Measurements from ENCODE around the gene SLC49A4.

The SLC49A4 gene

DNA sequence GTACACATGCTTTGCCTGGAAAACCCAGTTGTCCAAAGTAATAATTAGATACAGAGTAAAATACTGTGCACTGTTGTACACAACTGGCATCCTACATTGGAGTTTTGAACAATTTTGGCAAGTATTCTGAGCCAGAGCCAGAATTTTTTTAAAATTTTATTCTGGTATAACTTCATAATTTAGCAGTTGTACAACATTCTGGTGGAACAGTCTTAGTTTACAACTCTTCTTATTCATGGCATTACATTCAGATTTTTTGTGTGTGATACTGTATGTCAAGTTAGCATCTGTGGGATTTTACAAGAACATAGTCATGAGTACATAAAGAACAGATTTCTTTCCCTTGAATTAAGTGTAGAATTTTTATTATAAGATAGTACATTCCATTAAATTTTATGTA, 67.5 kb downstream of the SLC49A4 start:
- no peak for DNase-seq

DNA sequence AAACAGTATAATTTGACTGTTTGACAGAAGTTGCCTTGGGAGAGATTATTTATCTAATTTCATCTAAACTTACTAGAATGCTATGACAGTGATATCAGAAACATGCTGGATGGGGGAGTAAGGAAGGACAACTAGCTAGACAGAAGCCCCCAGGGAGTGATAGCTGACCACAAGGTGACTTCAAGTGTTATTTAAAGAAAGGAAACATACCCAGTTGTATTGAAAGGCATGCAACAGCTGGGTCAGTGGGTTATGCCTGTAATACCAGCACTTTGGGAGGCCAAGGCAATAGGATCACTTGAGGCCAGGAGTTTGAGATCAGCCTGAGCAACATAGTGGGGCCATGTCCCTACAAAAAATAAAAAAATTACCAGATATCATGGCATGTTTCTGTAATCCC, 69.6 kb downstream of the SLC49A4 start:
- no peak for DNase-seq

DNA sequence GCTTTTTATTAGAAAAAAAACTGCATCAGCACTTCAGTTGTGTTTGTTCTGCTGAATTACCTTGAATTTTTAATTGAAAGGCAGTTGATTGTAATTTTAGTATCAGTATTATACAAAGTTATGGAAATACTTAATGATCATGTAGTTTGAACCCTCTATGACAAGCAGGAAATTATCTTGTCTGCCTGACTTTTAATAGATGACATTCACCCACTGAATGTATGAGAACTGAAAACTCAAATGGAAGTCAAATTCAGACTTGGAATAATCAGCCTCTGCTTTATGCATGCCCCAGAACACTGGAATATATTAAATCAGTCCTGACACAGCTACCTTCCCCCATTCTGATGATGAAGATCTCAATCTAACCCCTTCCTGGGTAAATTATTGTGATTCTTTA, 73.5 kb downstream of the SLC49A4 start:
- DNase-seq: no peak

DNA sequence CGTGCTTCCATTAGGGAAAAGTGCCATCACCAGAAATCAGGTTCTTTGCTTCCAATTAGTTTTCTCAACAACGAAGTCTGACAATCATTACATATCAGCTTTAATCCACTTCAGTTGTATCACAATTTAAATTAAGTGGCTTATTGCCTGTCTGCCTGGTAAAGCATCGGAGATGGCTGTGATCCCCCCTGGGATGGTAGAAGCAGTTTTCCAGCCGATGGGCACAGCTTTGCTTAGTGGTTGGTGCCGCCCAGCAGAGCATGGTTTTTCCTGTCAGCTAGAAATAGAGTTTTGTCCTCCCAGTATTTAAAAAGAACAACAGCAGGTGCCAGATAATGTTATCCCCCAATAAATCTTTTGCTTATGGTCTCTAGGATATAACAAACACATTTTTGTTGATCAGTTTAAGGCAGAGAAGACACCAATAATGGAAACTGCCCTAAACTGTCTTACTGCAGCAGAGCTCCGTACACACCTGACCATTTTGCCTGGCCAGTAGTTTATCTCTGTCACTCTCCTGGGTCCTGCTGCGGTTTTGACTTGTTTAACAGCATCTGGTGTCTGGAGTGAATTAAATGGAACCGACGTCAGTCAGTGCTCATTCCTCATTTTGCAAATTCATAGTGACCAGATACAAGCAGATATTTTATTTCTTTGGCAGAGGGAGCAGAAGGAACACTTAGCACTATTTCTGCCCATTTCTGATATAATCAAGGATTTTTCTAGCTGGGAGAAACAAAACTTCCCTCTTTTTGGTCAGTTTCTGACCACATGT, 79.1 kb downstream of the SLC49A4 start:
- DNase-seq: no peak

DNA sequence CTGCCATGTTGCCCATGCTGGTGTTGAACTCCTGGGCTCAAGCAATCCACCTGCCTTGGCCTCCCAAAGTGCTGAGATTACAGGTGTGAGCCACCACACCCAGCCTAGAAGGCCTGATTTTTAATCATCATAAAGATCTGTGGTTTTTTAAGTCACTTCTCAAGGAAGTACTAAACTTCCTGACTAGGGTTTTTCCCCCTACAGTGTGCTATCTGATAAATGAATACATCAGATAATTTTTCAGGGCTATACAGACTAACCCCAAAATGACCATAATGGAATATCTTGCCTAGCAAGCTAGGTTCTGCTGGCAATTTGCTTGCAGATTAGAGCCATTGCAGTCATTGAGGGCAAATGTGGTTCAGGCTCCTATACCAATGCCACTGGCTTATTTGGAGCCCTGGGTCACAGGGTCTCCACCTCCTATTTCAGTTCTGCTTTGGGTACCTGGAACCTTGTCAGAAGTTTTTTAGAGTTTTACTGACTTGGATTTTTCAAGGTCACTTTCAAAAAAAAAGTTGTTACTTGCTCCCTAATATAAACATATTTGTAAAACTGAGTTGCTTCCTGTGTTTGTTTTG, 80.8 kb downstream of the SLC49A4 start:
- no peak for DNase-seq

DNA sequence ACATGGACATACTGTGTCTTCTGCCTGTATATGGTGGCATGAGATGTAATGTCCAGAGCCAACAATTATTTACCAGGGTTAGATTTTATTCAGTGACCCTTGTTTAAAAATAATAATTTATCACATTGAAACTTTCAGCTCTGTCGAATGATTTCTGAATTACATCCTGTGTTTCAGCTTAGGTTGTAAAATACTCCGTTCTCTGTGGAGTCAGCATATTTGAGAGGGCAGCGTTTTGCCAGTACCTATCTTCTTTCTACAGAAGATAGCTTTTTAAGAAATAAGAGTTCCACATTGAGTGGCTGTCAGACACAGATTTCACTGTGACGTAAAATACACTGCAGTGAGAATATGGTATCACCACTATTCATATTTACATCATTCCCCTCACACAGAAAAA, 85.3 kb downstream of the SLC49A4 start:
- DNase-seq: no peak

DNA sequence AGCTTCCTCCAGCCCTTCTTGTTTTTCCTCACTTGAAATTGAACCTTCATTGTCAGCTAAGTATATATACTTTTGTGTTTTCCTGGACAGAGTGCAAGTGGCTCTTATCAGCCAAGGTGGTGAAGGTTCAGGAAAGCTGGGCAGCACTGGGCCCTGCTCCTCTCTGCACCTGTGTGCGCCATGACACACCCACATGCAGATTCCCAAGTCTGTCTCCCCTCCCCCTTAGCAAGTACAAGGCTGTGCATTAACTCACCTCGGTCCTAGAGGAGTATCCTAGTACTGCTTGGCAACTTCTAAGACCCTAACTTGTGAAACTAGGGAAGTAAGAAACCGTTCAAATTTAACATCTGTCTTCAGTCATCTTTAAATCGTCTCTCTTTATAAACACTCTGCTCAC, 85.8 kb downstream of the SLC49A4 start:
- no peak for DNase-seq

DNA sequence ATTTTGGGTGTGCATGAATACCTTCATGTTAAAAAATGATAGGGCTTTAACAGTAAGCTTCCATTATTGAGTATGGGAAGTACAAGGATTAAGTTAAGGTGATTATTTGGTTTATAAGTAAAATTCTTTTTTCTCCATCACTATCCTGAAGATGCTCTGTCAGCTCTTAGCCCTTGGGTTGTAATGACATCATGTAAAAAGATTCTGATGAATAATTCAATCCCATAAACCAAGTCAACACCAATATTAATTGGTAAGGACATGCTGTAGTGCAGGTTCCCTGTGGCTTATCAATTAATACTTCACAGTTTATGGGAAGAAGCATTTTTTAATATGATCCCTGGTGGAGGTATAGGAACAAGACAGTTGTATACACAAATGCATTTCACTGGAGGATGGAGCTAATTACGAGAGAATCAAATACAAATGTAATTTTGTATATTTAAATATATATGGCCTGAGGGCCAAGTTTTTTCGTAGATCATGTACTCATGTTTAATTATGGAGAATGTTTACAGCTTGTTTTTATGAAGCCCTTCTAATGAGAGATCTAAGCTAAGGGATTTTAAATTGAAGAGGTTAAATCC, 87.6 kb downstream of the SLC49A4 start:
- no peak for DNase-seq

DNA sequence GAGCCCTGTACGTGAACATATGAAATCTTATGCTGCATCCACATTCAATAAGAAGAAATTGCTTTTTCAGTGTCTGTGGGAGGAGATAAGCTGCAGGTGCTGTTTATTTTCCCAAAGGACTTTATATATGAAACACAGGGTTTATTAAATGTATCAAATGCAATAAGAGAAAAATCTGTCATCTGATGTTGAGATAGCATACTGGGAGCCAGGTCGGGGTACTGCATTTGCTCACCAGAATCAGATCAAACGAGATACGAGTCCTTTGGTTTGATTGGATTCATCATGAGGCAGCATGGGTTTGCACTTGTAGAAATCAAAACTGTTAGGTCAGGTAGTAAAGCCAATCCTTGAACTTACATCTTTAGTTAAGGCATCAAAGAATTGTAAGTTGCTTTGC, 91.4 kb downstream of the SLC49A4 start:
- DNase-seq: no peak

DNA sequence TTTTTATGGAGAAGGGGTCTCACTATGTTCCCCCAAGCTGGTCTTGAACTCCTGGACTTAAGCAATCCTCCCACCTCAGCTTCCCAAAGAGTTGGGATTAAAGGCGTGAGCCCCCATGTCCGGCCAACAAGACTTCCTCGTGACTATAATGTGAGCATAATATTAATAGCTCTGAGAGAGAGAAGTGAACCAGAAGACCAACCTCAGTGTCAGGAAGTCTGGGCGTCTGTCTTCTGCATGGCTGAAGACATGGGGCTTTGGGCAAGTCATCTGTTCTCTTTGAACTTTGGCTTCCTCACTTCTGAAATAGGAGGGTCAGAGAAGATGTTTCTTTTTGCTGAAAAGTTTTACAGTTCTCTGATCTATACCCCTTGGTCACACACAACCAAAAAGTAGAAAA, 92.1 kb downstream of the SLC49A4 start:
- no peak for DNase-seq

DNA sequence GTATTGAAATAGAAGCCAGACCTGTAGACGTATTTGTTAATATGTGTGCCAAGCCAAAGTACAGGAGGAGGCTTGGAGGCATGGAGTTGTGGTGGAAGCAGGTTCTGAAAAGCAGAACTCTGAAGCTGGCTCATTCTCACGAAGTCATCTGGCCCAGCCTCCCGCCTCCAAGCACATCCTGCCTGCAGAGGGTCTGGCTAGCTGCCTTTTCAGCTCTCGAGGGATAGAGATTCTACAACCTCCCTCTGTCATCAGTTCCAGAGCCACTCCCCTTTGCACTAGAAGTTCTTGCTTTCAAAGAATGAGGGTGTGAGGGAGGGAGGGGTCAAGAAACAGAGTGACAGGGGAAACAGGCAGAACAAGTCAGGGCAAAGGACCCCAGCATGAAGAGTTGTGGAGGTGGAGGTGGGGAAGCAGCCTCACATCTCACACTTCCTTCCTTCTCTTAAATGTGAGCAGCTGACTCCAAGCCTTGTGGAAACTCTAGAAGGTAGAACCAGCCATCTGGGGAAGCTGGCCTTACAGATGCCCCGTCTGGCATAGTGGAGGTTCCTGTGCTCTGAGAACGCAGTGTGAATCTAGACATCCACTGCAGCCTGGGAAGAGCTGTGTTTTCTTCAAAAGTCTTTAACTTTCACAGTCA, 95.3 kb downstream of the SLC49A4 start:
- no peak for DNase-seq

DNA sequence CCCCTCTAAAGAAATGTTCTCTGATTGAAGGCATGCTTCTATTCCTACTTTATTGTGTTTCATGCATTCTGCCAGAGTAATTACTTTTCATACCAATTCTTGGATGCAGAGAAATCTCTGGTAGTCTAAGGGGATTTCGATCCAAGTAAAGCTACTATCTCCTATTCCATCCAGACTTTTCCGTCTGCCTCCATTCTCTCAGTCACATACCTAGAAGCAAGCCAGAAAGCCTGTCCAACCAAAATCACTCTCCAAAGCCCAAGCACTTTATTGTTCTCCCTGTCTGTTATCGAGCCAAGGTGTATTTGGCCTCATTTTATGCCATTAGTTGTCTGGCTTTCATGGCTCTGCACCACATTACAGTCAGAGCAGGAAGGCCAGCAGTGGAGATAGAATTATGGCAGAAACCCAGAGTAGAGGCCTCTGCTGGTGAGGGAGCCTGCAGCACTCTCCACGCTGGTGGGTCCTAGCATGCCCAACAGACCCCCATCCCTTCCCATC, 95.9 kb downstream of the SLC49A4 start:
- DNase-seq: no peak

DNA sequence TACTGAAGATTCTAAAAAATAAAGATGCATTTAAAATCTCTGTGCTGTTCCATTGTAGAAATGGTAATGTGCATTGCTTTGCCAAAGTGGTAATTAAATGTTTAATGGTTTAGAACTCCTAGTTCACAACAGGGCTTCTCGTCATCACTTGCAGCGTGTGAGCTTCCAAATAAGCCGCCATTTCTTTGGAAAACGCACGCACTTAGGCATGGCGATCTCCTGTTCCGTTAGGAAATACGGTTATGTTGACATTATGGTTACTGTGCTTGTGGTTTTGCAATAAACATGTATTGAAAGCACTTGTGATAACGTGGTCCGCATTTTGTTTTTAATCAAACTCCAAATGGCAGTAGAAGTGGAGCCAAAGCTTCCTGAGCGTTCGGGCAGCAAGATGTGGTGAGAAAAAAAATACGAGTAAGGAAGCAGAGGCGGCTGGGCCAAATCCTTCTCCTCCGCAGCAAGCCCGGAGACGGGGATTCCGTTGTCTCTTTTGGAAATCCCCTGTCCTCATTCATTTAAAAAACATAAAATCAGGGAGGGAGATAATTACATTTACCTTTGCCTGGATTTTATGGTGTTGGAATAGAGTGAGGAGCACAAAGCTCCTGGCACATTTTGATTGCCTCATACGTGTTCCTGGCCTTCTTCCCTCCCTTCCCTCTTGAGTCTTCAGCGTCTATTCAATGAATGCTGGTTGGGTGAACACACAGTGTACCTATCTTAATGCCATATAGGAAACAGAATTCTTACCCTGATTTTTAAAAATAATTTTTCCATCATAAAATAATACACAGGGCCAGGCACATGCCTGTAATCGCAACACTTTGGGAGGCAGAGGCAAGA, 97.5 kb downstream of the SLC49A4 start:
- no peak for DNase-seq

DNA sequence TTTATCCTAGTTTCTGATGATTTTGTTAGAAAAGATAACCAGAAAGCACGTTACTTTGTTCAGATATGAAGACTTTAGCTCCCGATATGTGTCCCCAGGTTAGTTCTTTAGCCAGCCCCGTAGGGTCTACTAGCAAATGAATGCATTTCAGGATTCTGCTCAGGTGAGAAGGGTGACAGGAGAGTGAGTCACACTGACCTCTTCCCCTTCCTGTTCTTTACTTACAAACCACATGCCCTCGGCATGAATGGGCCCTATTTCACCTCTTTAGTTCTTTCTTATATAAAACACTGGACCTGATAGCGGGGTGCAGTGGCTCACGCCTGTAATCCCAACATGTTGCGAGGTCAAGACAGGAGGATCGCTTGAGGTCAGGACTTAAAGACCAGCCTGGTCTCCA, 98.4 kb downstream of the SLC49A4 start:
- no peak for DNase-seq

DNA sequence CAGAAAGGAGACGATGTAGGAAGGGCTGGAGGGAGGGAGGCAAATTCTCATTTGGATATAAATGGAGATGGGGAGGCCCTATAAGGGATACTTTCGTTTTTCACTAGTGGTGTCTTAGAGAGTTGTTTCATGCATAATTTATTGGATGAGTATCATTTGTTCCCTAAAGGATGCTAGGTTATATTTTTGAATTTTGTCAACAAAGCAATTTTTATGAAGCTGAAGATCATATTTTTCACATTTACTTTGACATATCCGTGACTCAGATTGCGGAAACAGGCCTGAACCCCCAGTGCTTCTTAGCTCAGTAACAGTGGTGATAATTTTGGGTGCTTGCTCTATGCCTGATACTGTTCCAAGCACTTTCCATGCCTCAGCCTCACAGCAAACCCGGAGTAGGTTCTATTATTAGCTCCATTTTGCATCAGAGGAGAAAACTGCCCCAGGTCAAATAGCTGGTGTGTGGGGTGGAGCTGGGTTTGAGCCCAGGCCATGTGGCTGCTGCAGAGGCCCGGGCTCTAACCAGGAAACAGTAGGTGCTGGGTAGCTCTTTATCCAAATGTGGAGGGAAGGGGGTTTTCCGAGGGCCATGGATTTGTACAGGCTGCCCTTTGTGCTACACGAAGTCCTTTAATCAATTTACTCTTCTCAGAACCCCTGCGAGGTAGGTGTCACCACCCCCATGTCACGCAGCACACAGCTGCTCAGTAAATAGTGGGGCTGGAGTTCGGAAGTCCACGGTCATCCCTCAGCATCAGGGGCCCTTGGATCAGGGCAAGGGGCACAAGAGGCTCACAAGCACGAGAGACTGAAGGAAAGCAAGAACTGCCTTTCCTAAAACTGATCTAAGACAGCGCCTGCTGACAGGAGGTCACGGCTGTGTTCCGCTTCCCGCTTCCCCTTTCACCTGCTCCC, 99.1 kb downstream of the SLC49A4 start:
- no peak for DNase-seq

DNA sequence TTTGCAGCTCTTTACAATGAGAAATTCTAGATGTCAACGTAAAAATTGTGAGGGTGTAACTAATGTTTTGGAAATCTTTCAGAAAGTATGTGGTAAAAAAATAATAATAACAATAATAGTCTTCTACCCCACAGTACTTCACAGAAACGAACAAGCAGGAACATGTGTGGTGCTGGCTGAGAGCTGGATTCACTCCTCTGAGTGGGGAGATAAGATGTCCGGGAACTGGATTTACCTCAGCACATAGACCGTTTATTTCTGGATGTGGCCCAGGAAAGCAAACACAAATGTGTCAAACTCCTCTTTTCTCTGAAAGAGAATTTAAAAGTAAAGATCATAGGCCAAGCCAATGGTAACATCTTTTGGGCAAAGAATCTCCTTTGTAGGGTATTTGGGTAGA, 103.4 kb downstream of the SLC49A4 start:
- no peak for DNase-seq

DNA sequence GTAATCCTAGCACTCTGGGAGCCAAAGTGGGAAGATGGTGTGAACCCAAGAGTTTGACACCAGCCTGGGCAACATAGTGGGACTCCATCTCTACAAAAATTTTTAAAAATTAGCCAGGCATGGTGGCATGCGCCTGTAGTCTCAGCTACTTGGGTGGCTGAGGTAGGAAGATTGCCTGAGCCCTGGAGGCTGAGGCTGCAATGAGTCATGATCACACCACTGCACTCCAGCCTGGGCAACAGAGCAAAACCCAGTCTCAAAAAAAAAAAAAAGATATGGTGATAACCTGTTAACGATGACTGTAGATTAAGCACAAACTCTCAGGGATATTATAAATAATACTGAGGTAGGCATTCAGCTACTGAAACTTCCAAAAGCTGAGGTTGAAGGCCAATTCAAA, 107.5 kb downstream of the SLC49A4 start:
- no peak for DNase-seq

DNA sequence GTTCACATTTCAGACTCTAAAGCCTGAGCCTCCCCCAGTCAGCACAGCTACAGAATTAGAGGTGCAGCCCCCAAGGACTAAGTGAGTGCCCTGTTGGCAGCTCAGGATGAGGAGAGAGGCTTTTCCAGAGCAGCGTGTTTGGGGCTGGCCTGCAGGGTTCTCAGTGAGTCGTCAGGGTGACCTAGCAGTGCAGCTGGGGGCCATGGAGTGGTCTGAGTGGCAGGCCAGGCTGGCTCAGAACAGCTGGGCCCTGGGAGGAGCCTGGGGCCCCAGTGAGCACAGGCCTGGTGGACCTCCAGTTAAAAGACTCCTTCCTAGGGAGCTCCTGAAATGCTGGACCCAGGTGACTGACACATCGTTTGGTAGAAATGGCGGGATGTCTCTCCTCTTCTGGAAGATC, 108.3 kb downstream of the SLC49A4 start:
- DNase-seq: no peak

DNA sequence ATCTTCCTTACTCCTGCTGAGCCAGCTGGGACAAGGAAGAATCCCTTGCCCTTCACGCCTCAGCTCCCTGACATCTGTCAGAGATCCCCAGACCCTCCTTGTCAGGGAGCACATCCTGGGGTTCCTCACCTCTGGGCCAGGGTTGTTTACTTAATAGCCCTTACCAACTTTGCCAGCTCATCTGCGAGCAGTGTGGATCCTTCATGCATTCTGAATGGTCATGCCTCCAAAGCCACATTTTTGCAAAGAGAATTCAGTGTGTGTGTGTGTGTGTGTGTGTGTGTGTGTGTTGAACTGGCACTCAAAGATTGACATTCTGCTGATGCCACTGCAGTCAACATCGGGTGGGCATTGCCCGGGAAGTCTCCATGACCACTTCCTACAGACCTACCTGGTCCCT, 112.6 kb downstream of the SLC49A4 start:
- DNase-seq: no peak

DNA sequence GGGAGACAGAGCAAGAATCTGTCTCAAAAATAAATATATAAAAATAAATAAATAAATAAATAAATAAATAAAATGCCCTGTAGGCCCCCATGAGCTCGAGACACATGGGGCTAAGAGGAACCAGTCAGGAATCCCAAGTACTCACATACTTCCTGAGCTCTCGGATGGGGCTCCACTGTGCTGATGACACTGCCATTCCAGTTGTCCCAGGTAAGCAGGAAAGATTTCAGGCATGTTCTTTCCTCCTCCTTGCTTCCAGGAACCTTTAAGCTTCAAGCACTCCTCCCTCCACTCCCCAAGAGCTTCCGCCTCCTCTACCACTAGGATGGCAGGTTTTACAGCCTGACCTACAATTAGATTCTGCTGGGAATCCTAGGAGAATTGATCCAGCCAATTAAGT, 113.4 kb downstream of the SLC49A4 start:
- no peak for DNase-seq

DNA sequence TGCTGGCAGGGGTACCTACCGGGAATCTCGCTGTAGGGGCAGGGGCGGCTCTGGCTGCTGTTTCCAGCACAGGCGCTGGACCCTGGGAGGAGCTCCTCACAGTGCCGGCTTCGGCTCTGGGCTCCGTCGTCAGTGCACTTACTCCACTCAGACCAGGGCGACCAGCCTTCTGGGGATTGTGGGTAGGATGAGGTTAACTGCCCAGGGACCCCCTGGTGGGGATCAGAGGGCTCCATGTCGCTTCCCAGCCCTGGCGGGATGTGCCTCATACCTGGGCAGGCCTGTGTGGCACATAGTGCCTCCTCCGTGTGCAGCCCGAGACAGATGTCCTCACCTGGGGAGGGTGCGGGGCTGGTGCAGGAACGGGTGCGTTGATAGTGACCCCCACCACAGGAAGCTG, 117.0 kb downstream of the SLC49A4 start:
- no peak for DNase-seq

Data from NCI-H1694 treated with DMSO at 0.1 percent for 48 hours (cell line).